Measurements from ENCODE around the gene ZBTB21.

- TF ChIP-seq, protein P1, sequence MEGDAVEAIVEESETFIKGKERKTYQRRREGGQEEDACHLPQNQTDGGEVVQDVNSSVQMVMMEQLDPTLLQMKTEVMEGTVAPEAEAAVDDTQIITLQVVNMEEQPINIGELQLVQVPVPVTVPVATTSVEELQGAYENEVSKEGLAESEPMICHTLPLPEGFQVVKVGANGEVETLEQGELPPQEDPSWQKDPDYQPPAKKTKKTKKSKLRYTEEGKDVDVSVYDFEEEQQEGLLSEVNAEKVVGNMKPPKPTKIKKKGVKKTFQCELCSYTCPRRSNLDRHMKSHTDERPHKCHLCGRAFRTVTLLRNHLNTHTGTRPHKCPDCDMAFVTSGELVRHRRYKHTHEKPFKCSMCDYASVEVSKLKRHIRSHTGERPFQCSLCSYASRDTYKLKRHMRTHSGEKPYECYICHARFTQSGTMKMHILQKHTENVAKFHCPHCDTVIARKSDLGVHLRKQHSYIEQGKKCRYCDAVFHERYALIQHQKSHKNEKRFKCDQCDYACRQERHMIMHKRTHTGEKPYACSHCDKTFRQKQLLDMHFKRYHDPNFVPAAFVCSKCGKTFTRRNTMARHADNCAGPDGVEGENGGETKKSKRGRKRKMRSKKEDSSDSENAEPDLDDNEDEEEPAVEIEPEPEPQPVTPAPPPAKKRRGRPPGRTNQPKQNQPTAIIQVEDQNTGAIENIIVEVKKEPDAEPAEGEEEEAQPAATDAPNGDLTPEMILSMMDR (IDR thresholded peaks at IDR 0.05; ENCODE audit: low read depth, low read length, poor library complexity, severe bottlenecking): no peak
- no peak for TF ChIP-seq EZH2phosphoT487 (IDR thresholded peaks at IDR 0.05; ENCODE audit: borderline replicate concordance, low read length)
Observed at GRCh38 chr21:42022906-42023305, 12.7 kb upstream of the ZBTB21 start.

All from DOHH2 (cell line).